ENCODE results near the gene MYOM3.

- TF ChIP-seq PBX3 (IDR thresholded peaks at IDR 0.05) = no peak
- no peak for TF ChIP-seq ELK1 (IDR thresholded peaks at IDR 0.05; ENCODE audit: low read depth, low read length)
These were observed 46.6 kb downstream of the MYOM3 start for GRCh38 chr1:24065304-24065703.

Data from A549 (cell line).